ENCODE results near the gene CXorf66.

DNA sequence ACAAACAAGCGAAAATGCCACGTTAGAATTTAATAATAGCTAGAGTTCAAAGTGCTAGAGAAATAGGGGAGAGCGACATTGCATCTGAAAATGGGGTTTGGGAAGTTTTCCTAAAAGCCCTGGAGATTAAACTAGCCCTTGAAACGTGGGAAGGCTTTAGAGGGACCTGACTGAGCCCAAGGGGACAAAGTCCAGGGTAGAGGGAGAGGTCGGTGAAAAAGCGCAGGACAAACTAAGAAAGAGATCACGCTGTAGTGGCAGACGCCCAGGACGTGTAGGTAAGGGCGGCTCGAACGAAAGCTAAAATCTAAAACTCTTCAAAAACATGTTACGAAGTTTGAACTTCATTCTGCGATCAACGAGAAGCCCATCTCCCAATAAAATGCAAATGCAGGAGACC lies 31.4 kb downstream of the CXorf66 start:
- TF ChIP-seq EZH2 (IDR thresholded peaks at IDR 0.05; ENCODE audit: insufficient read depth, poor library complexity, severe bottlenecking) (no peak), EZH2phosphoT487 (IDR thresholded peaks at IDR 0.05; ENCODE audit: insufficient read depth, low read depth) (no peak)
